Measurements from ENCODE around the gene APOBR.

Gene APOBR

GRCh38 chr16:28531777-28532744, 37.6 kb downstream of the APOBR start:
- H2AFZ ChIP-seq (ENCODE audit: low read length), result no peak overlapping the region
- no peaks in the 10 kb centered on the region for H4K20me1 ChIP-seq (ENCODE audit: insufficient read depth, low read length, poor library complexity, severe bottlenecking)
- no peaks in the 10 kb centered on the region for H3K27me3 ChIP-seq (ENCODE audit: insufficient read depth, low read length, poor library complexity, severe bottlenecking)
- H3K9ac ChIP-seq (ENCODE audit: low read depth, low read length, poor library complexity, severe bottlenecking), result no peak overlapping the region
- TF ChIP-seq, protein P1, sequence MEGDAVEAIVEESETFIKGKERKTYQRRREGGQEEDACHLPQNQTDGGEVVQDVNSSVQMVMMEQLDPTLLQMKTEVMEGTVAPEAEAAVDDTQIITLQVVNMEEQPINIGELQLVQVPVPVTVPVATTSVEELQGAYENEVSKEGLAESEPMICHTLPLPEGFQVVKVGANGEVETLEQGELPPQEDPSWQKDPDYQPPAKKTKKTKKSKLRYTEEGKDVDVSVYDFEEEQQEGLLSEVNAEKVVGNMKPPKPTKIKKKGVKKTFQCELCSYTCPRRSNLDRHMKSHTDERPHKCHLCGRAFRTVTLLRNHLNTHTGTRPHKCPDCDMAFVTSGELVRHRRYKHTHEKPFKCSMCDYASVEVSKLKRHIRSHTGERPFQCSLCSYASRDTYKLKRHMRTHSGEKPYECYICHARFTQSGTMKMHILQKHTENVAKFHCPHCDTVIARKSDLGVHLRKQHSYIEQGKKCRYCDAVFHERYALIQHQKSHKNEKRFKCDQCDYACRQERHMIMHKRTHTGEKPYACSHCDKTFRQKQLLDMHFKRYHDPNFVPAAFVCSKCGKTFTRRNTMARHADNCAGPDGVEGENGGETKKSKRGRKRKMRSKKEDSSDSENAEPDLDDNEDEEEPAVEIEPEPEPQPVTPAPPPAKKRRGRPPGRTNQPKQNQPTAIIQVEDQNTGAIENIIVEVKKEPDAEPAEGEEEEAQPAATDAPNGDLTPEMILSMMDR (conservative IDR thresholded peaks at IDR 0.05; ENCODE audit: low read length), result no peak
- TF ChIP-seq EZH2phosphoT487 (IDR thresholded peaks at IDR 0.05; ENCODE audit: borderline replicate concordance), result no peak
- H3K9me3 ChIP-seq (ENCODE audit: insufficient read depth, low read depth, low read length), result no peaks in the 10 kb centered on the region
- no peak overlapping the region for H3K4me3 ChIP-seq (ENCODE audit: low read length, poor library complexity, severe bottlenecking)
- no peaks in the 10 kb centered on the region for H3F3A ChIP-seq (ENCODE audit: low read depth)
- H3K4me1 ChIP-seq (ENCODE audit: insufficient read depth, low read length, poor library complexity, severe bottlenecking), result no peaks in the 10 kb centered on the region
- H3K4me2 ChIP-seq (ENCODE audit: low read depth, low read length, poor library complexity, severe bottlenecking), result no peak overlapping the region
- no peaks in the 10 kb centered on the region for H3K36me3 ChIP-seq (ENCODE audit: insufficient read depth, low read length)
- no peaks in the 10 kb centered on the region for H3K9me2 ChIP-seq (replicated peaks; ENCODE audit: low read depth, low read length)
- no peaks in the 10 kb centered on the region for H3K79me2 ChIP-seq (ENCODE audit: insufficient read depth, low read length)

- no peaks in the 10 kb centered on the region for H3K27me3 ChIP-seq (ENCODE audit: insufficient read depth, low read length, poor library complexity, severe bottlenecking)
Observed at GRCh38 chr16:28532940-28533647, 38.7 kb downstream of the APOBR start.

GRCh38 chr16:28534542-28535373, 40.3 kb downstream of the APOBR start:
- Histone ChIP-seq H2AFZ (ENCODE audit: low read length) (no peak overlapping the region), H3K9me3 (ENCODE audit: insufficient read depth, low read depth, low read length) (no peaks in the 10 kb centered on the region), H3K27me3 (ENCODE audit: insufficient read depth, low read length, poor library complexity, severe bottlenecking) (no peaks in the 10 kb centered on the region), H3K9ac (ENCODE audit: low read depth, low read length, poor library complexity, severe bottlenecking) (no peak overlapping the region), H3K4me1 (ENCODE audit: insufficient read depth, low read length, poor library complexity, severe bottlenecking) (no peaks in the 10 kb centered on the region), H3K36me3 (ENCODE audit: insufficient read depth, low read length) (no peaks in the 10 kb centered on the region), H3K9me2 (replicated peaks; ENCODE audit: low read depth, low read length) (no peaks in the 10 kb centered on the region), H3F3A (ENCODE audit: low read depth) (no peaks in the 10 kb centered on the region), H3K4me3 (ENCODE audit: low read length, poor library complexity, severe bottlenecking) (no peak overlapping the region), H3K4me2 (ENCODE audit: low read depth, low read length, poor library complexity, severe bottlenecking) (no peak overlapping the region), H3K79me2 (ENCODE audit: insufficient read depth, low read length) (no peaks in the 10 kb centered on the region), H4K20me1 (ENCODE audit: insufficient read depth, low read length, poor library complexity, severe bottlenecking) (no peaks in the 10 kb centered on the region)
- TF ChIP-seq, protein P1 (conservative IDR thresholded peaks at IDR 0.05; ENCODE audit: low read length), result no peak
- TF ChIP-seq EZH2phosphoT487 (IDR thresholded peaks at IDR 0.05; ENCODE audit: borderline replicate concordance), result no peak

More at GRCh38 chr16:28532940-28533647, 38.7 kb downstream of the APOBR start:
- H3K9me3 ChIP-seq (ENCODE audit: insufficient read depth, low read depth, low read length), result no peaks in the 10 kb centered on the region
- H3F3A ChIP-seq (ENCODE audit: low read depth), result no peaks in the 10 kb centered on the region
- no peaks in the 10 kb centered on the region for H3K36me3 ChIP-seq (ENCODE audit: insufficient read depth, low read length)
- no peak overlapping the region for H3K4me2 ChIP-seq (ENCODE audit: low read depth, low read length, poor library complexity, severe bottlenecking)
- H3K9ac ChIP-seq (ENCODE audit: low read depth, low read length, poor library complexity, severe bottlenecking), result no peak overlapping the region
- H4K20me1 ChIP-seq (ENCODE audit: insufficient read depth, low read length, poor library complexity, severe bottlenecking), result no peaks in the 10 kb centered on the region
- TF ChIP-seq EZH2phosphoT487 (IDR thresholded peaks at IDR 0.05; ENCODE audit: borderline replicate concordance), result no peak
- TF ChIP-seq, protein P1 (conservative IDR thresholded peaks at IDR 0.05; ENCODE audit: low read length), result no peak
- no peaks in the 10 kb centered on the region for H3K9me2 ChIP-seq (replicated peaks; ENCODE audit: low read depth, low read length)
- H2AFZ ChIP-seq (ENCODE audit: low read length), result no peak overlapping the region
- no peaks in the 10 kb centered on the region for H3K4me1 ChIP-seq (ENCODE audit: insufficient read depth, low read length, poor library complexity, severe bottlenecking)
- H3K4me3 ChIP-seq (ENCODE audit: low read length, poor library complexity, severe bottlenecking), result no peak overlapping the region
- H3K79me2 ChIP-seq (ENCODE audit: insufficient read depth, low read length), result no peaks in the 10 kb centered on the region

Data from Loucy (cell line).